IPS-20b (cell line): ENCODE measurements around the gene SLCO4C1.

Experiments
- H3K27ac ChIP-seq: one replicate; pipeline ENCODE4 v1.5.1; 2013; ENCODE audit warnings: low read length
- H3K27me3 ChIP-seq: 2 replicates; pipeline ENCODE4 v1.6.1; 2013; ENCODE audit warnings: mild to moderate bottlenecking, low read length, inconsistent platforms; ENCODE audit not compliant: insufficient read depth
- H3K36me3 ChIP-seq: 2 replicates; pipeline ENCODE4 v1.6.1; 2013; ENCODE audit warnings: low read depth, mild to moderate bottlenecking, inconsistent platforms, low read length, moderate library complexity; ENCODE audit not compliant: insufficient read depth
- H3K4me1 ChIP-seq: 2 replicates; pipeline ENCODE4 v1.6.1; 2013; ENCODE audit warnings: mild to moderate bottlenecking, control low read depth, inconsistent platforms, low read length, moderate library complexity; ENCODE audit not compliant: insufficient read depth
- H3K4me3 ChIP-seq: 2 replicates; pipeline ENCODE4 v1.5.1; 2013; ENCODE audit warnings: mild to moderate bottlenecking, low read length, inconsistent platforms
- H3K9ac ChIP-seq: 2 replicates; pipeline ENCODE4 v1.6.1; 2013; ENCODE audit warnings: low read depth, mild to moderate bottlenecking, inconsistent platforms, low read length, moderate library complexity
- H3K9me3 ChIP-seq: 2 replicates; pipeline ENCODE4 v1.6.1; 2013; ENCODE audit warnings: mild to moderate bottlenecking, low read depth, low read length, inconsistent platforms; ENCODE audit not compliant: insufficient read depth

The SLCO4C1 gene

DNA sequence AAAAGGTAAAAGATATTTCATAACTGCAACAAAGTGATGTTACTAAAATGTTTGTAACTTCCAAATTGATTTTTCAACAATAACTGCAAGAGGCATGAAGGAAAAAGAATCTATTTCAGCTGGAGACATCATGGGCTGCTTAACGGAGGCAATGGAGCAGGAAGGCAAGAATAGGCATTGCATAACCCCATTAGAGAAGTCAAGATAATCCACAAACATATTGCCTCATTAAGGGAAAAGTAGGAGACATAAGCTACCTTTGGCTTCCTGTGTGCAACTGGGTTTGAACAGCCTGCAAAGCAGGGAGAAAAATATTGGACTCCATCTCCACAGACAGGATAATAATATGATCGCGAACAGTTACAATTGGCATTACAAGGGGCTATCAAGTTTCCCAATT lies 46.7 kb downstream of the SLCO4C1 start:
- H3K4me1 ChIP-seq, result no peaks in the 10 kb centered on the region
- no peaks in the 10 kb centered on the region for H3K27me3 ChIP-seq
- no peaks in the 10 kb centered on the region; the same call in 1 of the 2 replicates for H3K36me3 ChIP-seq
- H3K27ac ChIP-seq, result no peak overlapping the region
- no peak overlapping the region for H3K9ac ChIP-seq
- no peak overlapping the region for H3K4me3 ChIP-seq
- no peaks in the 10 kb centered on the region for H3K9me3 ChIP-seq

DNA sequence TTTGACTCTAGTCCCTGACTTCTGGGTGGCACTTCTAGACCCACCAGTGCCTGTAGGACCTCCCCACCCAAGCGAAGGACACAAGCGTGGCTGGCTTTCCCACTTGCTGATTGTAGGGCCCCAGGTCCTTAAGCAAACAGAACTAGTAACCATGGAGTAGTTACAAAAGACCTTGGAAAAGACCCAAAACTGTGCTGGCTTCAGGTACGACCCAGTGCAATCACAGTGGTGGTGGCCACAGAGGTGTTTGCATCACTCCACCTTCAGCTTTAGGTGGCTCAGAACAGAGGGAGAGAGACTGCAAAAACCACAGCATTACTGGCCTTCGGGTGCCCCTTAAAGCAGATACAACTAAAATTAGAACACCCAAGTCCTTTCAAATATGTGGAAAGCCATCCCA lies 52.9 kb downstream of the SLCO4C1 start:
- H3K36me3 ChIP-seq, result no peaks in the 10 kb centered on the region; the same call in 1 of the 2 replicates
- H3K9ac ChIP-seq, result no peak overlapping the region
- H3K9me3 ChIP-seq, result no peaks in the 10 kb centered on the region
- H3K27me3 ChIP-seq, result no peaks in the 10 kb centered on the region
- H3K4me1 ChIP-seq, result no peaks in the 10 kb centered on the region
- no peak overlapping the region for H3K27ac ChIP-seq
- H3K4me3 ChIP-seq, result no peak overlapping the region

DNA sequence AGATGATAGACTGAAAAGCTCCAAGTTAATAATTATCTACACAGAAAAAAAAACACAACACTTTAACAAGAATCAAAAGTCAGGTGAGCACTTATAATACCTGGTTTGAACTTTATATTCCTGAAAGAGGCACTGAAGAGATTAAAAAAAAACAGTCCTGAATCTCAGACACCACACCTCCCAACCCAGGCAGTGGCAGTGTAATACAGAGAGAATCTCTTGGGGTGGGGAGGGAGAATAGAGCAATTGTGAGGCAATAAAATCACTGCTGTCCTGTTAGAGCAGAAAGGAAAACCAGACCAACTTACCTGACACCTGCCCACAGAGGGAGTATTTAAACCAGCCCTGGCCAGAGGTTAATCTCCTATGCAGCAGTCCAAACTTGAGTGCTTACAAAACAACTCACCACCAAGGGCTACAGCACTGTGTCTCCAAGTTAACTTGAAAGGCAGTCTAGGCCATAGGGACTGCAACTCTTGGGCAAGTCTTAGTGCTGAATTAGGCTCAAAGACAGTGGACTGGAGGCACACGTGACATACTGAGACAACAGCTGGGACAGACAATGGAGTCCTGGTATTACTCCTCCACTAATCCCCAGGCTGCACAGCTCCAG lies 54.2 kb downstream of the SLCO4C1 start:
- Histone ChIP-seq H3K27ac (no peak overlapping the region), H3K9me3 (no peaks in the 10 kb centered on the region), H3K4me3 (no peak overlapping the region)

DNA sequence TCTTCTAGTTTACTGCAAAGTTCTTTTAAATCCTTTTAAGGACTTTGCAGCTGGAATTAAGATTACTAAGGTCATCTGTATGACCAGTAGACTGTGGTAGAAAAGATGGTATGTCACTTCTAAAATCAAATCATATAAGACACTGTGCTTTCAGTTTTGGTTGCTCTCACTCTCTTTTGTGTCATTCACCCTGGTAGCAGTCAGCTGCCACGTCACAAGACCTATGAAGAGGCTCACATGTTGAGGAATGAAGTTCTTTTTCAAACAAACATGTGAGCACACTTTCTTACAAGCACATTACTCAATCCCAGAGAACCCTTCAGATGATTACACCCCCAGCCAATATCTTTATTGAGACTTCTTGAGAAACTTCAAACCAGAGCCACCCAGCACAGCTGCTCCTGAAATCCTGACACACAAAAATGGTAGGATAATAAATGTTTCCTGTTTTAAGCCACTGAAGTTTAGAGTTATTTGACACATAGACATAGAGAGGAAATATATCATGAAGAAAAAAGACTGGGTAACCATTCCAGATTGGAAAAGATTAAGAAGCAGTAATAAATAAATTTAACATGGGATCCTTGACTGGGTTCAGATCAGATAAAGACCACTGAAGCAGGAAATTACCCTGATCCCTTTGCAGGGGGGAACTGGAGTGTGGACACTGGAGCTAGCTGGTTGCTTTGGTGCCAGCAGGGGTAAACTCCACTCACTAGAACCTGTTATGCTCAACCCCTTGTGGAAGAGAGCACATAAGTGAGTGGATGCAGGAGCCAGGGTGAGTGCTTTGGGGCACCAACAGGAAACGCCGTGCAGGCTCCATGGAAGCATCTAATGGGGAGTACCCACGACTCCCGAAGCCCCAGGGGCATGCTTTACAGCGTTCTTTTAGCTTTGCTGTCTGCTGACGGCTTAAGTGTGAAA lies 64.1 kb downstream of the SLCO4C1 start:
- H3K27me3 ChIP-seq, result no peaks in the 10 kb centered on the region

More for the DNA sequence above, 54.2 kb downstream of the SLCO4C1 start:
- Histone ChIP-seq H3K27me3 (no peaks in the 10 kb centered on the region), H3K36me3 (no peaks in the 10 kb centered on the region; the same call in 1 of the 2 replicates), H3K4me1 (no peaks in the 10 kb centered on the region), H3K9ac (no peak overlapping the region)

DNA sequence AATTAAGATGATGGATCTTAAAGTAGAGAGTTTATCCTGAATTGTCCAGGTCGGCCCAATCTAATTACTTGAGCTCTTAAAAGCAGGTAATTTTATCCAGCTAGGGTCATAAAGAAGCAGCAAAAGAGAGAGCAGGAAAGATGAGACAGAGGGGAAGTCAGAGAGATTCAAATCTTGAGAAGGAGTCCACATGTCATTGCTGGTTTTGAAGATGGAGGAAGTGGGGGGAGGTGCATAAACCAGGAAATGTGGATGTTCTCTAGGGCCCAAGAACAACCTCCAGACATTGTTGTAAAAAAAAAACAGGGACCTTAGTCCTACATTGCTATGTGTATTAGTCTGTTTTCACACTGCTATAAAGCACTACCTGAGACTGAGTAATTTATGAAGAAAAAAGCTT lies 66.4 kb downstream of the SLCO4C1 start:
- H3K27ac ChIP-seq, result no peak overlapping the region
- no peaks in the 10 kb centered on the region for H3K4me1 ChIP-seq
- H3K9me3 ChIP-seq, result no peaks in the 10 kb centered on the region; the same call in 1 of the 2 replicates
- H3K36me3 ChIP-seq, result no peaks in the 10 kb centered on the region
- no peaks in the 10 kb centered on the region for H3K27me3 ChIP-seq
- H3K4me3 ChIP-seq, result no peak overlapping the region
- H3K9ac ChIP-seq, result no peak overlapping the region

More for the DNA sequence above, 64.1 kb downstream of the SLCO4C1 start:
- no peak overlapping the region for H3K9ac ChIP-seq
- no peak overlapping the region for H3K4me3 ChIP-seq
- no peaks in the 10 kb centered on the region for H3K4me1 ChIP-seq
- no peaks in the 10 kb centered on the region; the same call in 1 of the 2 replicates for H3K9me3 ChIP-seq
- no peaks in the 10 kb centered on the region for H3K36me3 ChIP-seq
- H3K27ac ChIP-seq, result no peak overlapping the region

DNA sequence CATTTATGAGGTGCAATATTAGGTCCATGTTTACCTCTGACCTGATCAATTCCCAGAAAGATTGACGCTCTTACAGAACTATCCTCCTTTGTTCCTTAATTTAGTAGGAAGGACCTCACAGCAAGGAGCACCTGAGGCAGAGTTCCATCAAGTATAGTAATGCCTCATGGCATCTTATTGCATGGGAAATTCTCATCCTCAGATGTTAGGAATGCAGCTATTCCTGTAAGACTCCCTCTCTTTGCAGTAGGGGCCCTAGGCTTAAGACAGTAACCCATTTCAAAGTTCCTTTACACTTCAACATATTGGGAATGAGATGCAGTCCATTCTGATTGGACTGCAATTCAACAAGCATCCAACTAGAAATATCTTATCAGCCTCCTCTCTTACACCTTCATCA lies 69.8 kb downstream of the SLCO4C1 start:
- no peak overlapping the region for H3K4me3 ChIP-seq
- H3K27me3 ChIP-seq, result no peaks in the 10 kb centered on the region
- H3K9me3 ChIP-seq, result peaks cover 10% of the 10 kb centered on the region
- no peaks in the 10 kb centered on the region for H3K36me3 ChIP-seq
- H3K9ac ChIP-seq, result no peak overlapping the region
- H3K4me1 ChIP-seq, result no peaks in the 10 kb centered on the region
- no peak overlapping the region for H3K27ac ChIP-seq

DNA sequence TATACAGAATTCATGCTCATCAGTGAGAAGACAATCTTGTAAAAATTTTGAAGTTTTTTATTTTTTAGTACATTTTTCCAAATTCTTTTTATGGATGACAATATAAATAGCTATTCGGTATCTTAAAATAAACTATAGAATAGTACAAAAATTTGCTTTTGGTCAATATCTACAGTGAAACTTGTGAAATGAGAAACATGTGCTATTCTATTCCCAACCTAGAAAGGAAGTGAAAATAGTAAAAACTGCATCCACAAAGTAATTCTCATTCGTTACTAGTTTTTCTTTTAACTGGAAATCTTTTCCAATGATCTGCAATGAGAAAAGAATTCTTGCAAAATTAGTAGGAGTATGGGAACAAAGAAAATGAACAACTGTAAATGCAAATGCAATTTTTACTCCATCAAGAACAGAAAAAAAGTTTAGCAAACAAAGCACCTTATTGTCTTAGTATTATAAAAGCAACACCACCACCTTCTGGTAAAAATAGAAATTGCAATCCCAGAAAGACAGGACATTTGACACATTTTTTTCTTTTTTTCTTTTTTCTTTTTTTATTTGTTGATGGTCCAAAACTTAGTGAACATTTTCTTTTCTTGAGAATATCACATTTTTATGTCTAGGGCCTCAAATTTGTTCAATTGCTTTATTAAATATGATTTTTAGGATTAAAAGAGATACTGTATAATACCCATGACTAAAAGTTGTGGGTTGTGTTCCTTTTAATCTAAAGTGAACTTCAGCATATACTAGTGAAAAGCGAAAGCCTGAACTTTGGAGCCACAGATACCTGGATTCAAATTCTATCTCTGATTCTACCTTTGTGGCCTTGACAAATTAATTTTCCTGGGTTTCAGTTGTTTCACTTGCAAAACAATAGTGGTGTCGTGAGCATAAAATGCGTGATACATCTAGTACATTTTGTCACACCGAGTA lies 72.3 kb downstream of the SLCO4C1 start:
- Histone ChIP-seq H3K27me3 (no peaks in the 10 kb centered on the region), H3K4me3 (no peak overlapping the region), H3K4me1 (no peaks in the 10 kb centered on the region), H3K36me3 (no peaks in the 10 kb centered on the region), H3K9me3 (peaks cover 10% of the 10 kb centered on the region), H3K27ac (no peak overlapping the region), H3K9ac (no peak overlapping the region)

DNA sequence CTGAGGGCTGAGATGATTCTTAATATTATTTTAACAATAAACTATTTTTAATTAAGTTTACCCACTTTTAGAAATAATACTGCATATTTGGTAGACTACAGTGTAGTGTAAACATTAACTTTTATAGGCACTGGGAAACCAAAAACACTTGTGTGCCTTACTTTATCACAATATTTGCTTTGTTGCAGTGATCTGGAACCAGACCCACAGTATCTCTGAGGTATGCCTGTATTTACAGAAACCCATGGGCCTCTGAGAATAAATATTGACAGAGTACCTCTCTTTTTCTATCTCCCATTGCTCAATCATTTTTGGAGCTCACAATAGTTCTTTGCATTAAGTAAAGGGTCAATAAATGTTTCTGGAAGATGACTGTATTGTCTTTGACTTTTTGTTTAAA lies 73.3 kb downstream of the SLCO4C1 start:
- Histone ChIP-seq H3K36me3 (no peaks in the 10 kb centered on the region), H3K27me3 (0 out of 2 replicates have a peak, but pooled peaks cover 3% of the 10 kb centered on the region), H3K9me3 (peaks cover 10% of the 10 kb centered on the region), H3K9ac (no peak overlapping the region), H3K27ac (no peak overlapping the region), H3K4me1 (peaks cover 1% of the 10 kb centered on the region; the same call in 1 of the 2 replicates), H3K4me3 (no peak overlapping the region)

DNA sequence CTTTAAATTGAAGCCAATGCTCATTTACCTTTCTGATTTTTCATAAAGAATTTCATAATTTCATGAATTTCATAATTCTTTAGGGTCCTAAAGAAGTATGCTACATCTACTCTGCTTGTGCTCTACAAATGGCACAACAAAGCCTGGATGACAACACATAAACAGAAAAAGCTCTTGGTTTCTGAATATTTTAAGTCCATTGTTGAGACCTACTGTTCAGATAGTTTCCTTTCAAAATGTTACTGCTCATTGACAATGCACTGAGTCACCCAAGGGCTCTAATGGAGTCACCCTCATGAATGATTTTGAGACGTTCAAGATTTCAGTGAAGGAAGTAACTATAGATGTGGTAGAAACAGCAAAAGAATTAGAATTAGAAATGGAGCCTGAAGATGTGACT lies 74.1 kb downstream of the SLCO4C1 start:
- no peak overlapping the region for H3K4me3 ChIP-seq

DNA sequence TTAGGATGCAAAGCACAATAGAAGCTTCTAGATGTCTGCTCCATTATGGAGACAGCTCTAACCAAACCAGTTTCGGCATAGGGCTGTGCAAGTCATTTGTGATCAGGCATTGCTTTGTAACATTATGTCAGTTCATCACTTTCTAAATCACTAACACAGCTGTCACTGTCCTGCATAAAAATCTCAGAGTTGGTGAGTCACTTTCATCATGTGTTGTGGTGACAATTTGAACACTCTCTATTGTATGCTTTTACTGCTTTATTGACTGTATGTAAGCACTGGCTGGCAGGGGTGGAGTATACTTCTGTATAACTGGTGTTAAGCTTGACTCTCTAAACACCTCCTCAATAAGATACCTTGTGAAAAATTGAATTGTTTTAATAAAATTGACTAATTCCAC lies 77.9 kb downstream of the SLCO4C1 start:
- Histone ChIP-seq H3K4me3 (no peak overlapping the region), H3K4me1 (peaks cover 15% of the 10 kb centered on the region; the same call in 1 of the 2 replicates), H3K36me3 (no peaks in the 10 kb centered on the region), H3K27me3 (peaks cover 3% of the 10 kb centered on the region; the same call in 1 of the 2 replicates), H3K27ac (no peak overlapping the region), H3K9me3 (peaks cover 10% of the 10 kb centered on the region), H3K9ac (no peak overlapping the region)

More for the DNA sequence above, 74.1 kb downstream of the SLCO4C1 start:
- Histone ChIP-seq H3K36me3 (no peaks in the 10 kb centered on the region), H3K9ac (no peak overlapping the region), H3K27ac (no peak overlapping the region), H3K27me3 (peaks cover 3% of the 10 kb centered on the region; the same call in 1 of the 2 replicates), H3K9me3 (peaks cover 10% of the 10 kb centered on the region), H3K4me1 (peaks cover 8% of the 10 kb centered on the region; the same call in 1 of the 2 replicates)

DNA sequence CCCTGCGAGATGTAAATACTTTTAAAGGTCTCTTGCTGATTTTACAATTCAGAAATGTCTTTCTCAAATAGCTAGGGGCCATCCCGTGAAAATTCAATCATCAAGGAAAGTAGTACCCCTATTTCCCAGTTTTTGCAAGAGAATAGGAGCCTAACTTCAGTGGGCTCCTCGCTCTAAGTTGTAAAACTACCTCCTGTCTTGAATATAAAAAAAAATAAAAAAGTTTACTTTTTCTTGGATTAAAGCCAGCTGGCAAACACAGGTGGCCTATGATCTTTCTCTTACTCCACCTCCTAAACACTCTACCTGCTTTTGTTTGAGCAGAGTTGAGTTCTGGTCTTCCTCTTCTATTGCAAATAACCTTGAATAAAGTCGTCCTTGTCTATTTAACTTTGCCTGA lies 79.4 kb downstream of the SLCO4C1 start:
- Histone ChIP-seq H3K9ac (no peak overlapping the region), H3K4me1 (peaks cover 15% of the 10 kb centered on the region; the same call in 1 of the 2 replicates), H3K36me3 (no peaks in the 10 kb centered on the region), H3K27me3 (peaks cover 8% of the 10 kb centered on the region), H3K9me3 (peaks cover 4% of the 10 kb centered on the region), H3K4me3 (peak overlapping the region; percentile 24; the same call in 1 of the 2 replicates), H3K27ac (no peak overlapping the region)
